ENCODE data around the gene ZBTB5. TPM values are rescaled to one million over a fixed set of nuclear protein-coding genes. Genes with fewer than 3 reads are reported as not detected.

The ZBTB5 gene, protein sequence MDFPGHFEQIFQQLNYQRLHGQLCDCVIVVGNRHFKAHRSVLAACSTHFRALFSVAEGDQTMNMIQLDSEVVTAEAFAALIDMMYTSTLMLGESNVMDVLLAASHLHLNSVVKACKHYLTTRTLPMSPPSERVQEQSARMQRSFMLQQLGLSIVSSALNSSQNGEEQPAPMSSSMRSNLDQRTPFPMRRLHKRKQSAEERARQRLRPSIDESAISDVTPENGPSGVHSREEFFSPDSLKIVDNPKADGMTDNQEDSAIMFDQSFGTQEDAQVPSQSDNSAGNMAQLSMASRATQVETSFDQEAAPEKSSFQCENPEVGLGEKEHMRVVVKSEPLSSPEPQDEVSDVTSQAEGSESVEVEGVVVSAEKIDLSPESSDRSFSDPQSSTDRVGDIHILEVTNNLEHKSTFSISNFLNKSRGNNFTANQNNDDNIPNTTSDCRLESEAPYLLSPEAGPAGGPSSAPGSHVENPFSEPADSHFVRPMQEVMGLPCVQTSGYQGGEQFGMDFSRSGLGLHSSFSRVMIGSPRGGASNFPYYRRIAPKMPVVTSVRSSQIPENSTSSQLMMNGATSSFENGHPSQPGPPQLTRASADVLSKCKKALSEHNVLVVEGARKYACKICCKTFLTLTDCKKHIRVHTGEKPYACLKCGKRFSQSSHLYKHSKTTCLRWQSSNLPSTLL
- total RNA-seq (2022; extraction: Qiagen RNA extraction; ENCODE audit: low read depth), result 8.0 to 9.7 TPM (median 9.0 TPM) in 5 replicates

DNA sequence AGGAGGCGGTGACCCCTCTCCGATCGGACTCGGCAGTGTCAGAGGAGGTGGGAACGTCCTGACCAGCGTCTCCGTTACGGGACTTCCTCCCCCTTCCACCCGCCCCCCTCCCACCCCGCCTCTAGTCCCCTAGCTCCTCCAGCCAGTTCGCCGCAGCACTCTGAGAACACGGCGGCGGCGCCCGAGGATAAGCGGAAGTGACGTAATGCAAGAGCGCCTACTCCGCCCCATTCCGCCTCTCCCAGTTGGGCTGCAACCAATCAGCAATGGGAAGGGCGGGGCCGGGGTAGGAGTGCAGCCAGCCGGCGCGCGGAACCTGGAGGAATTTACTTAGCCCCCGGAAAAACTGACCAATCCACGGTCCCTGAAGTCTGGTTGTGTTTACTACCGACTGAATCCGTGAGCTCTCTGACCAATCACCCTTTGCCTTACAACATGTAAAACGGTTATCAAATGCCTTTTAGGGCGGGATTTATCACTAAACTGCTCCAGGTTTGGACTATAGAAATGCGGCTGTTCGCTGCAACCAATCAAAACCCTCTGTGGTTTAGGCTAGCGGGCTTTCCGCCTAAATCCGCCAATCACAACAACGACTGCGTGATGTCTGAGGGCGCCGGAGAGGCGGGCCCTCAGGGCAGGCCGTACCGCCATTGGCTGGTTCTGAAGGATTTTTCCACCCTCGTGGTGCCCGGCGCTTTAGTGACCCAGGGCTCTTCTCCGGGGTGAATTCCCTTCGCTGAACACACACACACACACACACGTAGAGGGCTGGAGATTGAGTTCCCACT is at the start of gene ZBTB5:
TSS of gene ZBTB5 (minus strand) at position 202 of the 788 bp plus-strand sequence. CDS start 22,899 bp downstream, outside the sequence.

GRCh38 chr9:37485389-37486255 is 20.4 kb upstream of the ZBTB5 start, which contains the start of gene POLR1E:
Gene POLR1E (plus strand): TSS chr9:37485948. CDS start chr9:37486048, 100 bp downstream.

GRCh38 chr9:37422289-37423104 is 42.8 kb downstream of the ZBTB5 start, which contains the start of gene GRHPR:
Gene GRHPR (plus strand): TSS chr9:37422696. CDS start chr9:37422751, 55 bp downstream.

Other genes with a start within 250 kb of the ZBTB5 start
- 146 to 170 TPM (median 160 TPM) in 5 replicates for gene GRHPR, start 42.8 kb downstream of the ZBTB5 start, total RNA-seq (2022; extraction: Qiagen RNA extraction; ENCODE audit: low read depth)
- 38.4 to 44.0 TPM (median 42.4 TPM) in 5 replicates for gene POLR1E, start 20.5 kb upstream of the ZBTB5 start, total RNA-seq (2022; extraction: Qiagen RNA extraction; ENCODE audit: low read depth)
- gene FBXO10, start 110.9 kb upstream of the ZBTB5 start, total RNA-seq (2022; extraction: Qiagen RNA extraction; ENCODE audit: low read depth), result 5.8 to 7.8 TPM (median 7.3 TPM) in 5 replicates
- 308 to 352 TPM (median 333 TPM) in 5 replicates for gene TOMM5, start 127.1 kb upstream of the ZBTB5 start, total RNA-seq (2022; extraction: Qiagen RNA extraction; ENCODE audit: low read depth)
- 0.01 to 0.12 TPM (median 0.05 TPM) in 4 of 5 replicates, not detected in the other for gene FRMPD1, start 185.5 kb upstream of the ZBTB5 start, total RNA-seq (2022; extraction: Qiagen RNA extraction; ENCODE audit: low read depth)

Data from A549 treated with CpdA at 1 μM for 4 hours (cell line).